Activated T-helper 1 cell treated with Interleukin-2 at 50 U/mL for 16 hours (primary cell): ENCODE data around the gene CAMK1.

Experiments used
- DNase-seq: peaks from one replicate; pipeline ENCODE4 v3.0.0-alpha.2; 2020; ENCODE audit warnings: low read depth

CAMK1 gene

GRCh38 chr3:9736831-9737230, 32.9 kb downstream of the CAMK1 start:
- no peak for DNase-seq

- DNase-seq = no peak
Measured at GRCh38 chr3:9732740-9733115, 37.0 kb downstream of the CAMK1 start.

- DNase-seq = peak; percentile 26
Measured at GRCh38 chr3:9732080-9732739, 37.5 kb downstream of the CAMK1 start.

GRCh38 chr3:9731206-9732079, 38.3 kb downstream of the CAMK1 start, which contains the start of gene BRPF1:
BRPF1 (plus strand) TSS chr3:9731735; CDS start chr3:9734141, 2,406 bp downstream.
- peak; percentile 99 for DNase-seq

GRCh38 chr3:9730657-9731205, 39.0 kb downstream of the CAMK1 start:
- DNase-seq = no peak

- no peak for DNase-seq
Measured at GRCh38 chr3:9729419-9729818, 40.3 kb downstream of the CAMK1 start.

GRCh38 chr3:9727743-9728142, 42.0 kb downstream of the CAMK1 start:
- no peak for DNase-seq

GRCh38 chr3:9727041-9727595, 42.6 kb downstream of the CAMK1 start:
- DNase-seq = peak; percentile 40

GRCh38 chr3:9725775-9726515, 43.8 kb downstream of the CAMK1 start:
- no peak for DNase-seq

GRCh38 chr3:9721700-9722060, 48.1 kb downstream of the CAMK1 start:
- DNase-seq = no peak

GRCh38 chr3:9721015-9721699, 48.6 kb downstream of the CAMK1 start:
- no peak for DNase-seq

GRCh38 chr3:9718118-9718517, 51.6 kb downstream of the CAMK1 start:
- no peak for DNase-seq

- DNase-seq = no peak
Measured at GRCh38 chr3:9717563-9717962, 52.2 kb downstream of the CAMK1 start.

- DNase-seq = no peak
Measured at GRCh38 chr3:9716801-9717555, 52.8 kb downstream of the CAMK1 start.

- DNase-seq = no peak
Measured at GRCh38 chr3:9715764-9716437, 53.8 kb downstream of the CAMK1 start.

- no peak for DNase-seq
Measured at GRCh38 chr3:9715136-9715535, 54.6 kb downstream of the CAMK1 start.

- DNase-seq = no peak
Measured at GRCh38 chr3:9713142-9713541, 56.6 kb downstream of the CAMK1 start.

- DNase-seq = no peak
Measured at GRCh38 chr3:9712415-9712814, 57.3 kb downstream of the CAMK1 start.

GRCh38 chr3:9710174-9710739, 59.5 kb downstream of the CAMK1 start:
- no peak for DNase-seq
